GM12891 (cell line): ENCODE measurements around the gene TFDP1.
"Not testable (repeated sequence)": the region's sequence is repeated elsewhere in the genome, so short reads cannot be mapped to it uniquely, and the experiment has no call there.

Experiments
- DNase-seq: peaks from one replicate; pipeline ENCODE4 v3.0.0; 2011; ENCODE audit warnings: low spot score; ENCODE audit not compliant: insufficient read length
- FAIRE-seq: peaks from 2 replicates; lab custom pipeline; 2011; peaks lifted over from hg19 to GRCh38; lab: Jason Lieb, UNC
- PAX5 ChIP-seq: IDR thresholded peaks from 2 replicates; pipeline ENCODE4 v1.6.1; 2011; ENCODE audit warnings: low read length, moderate library complexity, mild to moderate bottlenecking; ENCODE audit not compliant: insufficient read depth, severe bottlenecking
- POLR2A ChIP-seq: IDR thresholded peaks from 2 replicates; pipeline ENCODE4 v1.6.1; 2011; ENCODE audit warnings: low read depth, low read length, control low read depth
- POLR2AphosphoS5 ChIP-seq: IDR thresholded peaks from 2 replicates; pipeline ENCODE4 v1.6.1; 2011; ENCODE audit warnings: low read depth, low read length, control low read depth
- POU2F2 ChIP-seq: IDR thresholded peaks from 2 replicates; pipeline ENCODE4 v1.6.1; 2011; ENCODE audit warnings: low read depth, mild to moderate bottlenecking, control low read depth, low read length, moderate library complexity
- SPI1 ChIP-seq: IDR thresholded peaks from 2 replicates; pipeline ENCODE4 v1.6.1; 2011; ENCODE audit warnings: low read depth, low read length, control low read depth
- TAF1 ChIP-seq: IDR thresholded peaks from 2 replicates; pipeline ENCODE4 v1.6.1; 2011; ENCODE audit warnings: low read depth, low read length, control low read depth

The TFDP1 gene

GRCh38 chr13:113585896-113586295 lies 1.3 kb downstream of the TFDP1 start:
- FAIRE-seq (no peak), DNase-seq (no peak)
- TF ChIP-seq PAX5 (no peak), POLR2AphosphoS5 (no peak), SPI1 (no peak), TAF1 (no peak), POU2F2 (no peak), POLR2A (no peak)

GRCh38 chr13:113586661-113587479 lies 2.3 kb downstream of the TFDP1 start:
- FAIRE-seq (no peak), DNase-seq (no peak)
- TF ChIP-seq POLR2A = no peak
- TF ChIP-seq POU2F2 = no peak
- TF ChIP-seq SPI1 = no peak

- TF ChIP-seq SPI1 (no peak), POLR2AphosphoS5 (peak; percentile 18; the same call in 1 of the 2 replicates)
- no peak for DNase-seq
- no peak for FAIRE-seq
Measured at GRCh38 chr13:113588394-113589111, 4.0 kb downstream of the TFDP1 start.

GRCh38 chr13:113589251-113589960 lies 4.9 kb downstream of the TFDP1 start:
- TF ChIP-seq TAF1 (no peak), SPI1 (no peak), POU2F2 (no peak), POLR2AphosphoS5 (no peak; the same call in 1 of the 2 replicates), POLR2A (no peak; the same call in none of the 2 replicates), PAX5 (no peak)
- FAIRE-seq (no peak), DNase-seq (no peak)

DNA sequence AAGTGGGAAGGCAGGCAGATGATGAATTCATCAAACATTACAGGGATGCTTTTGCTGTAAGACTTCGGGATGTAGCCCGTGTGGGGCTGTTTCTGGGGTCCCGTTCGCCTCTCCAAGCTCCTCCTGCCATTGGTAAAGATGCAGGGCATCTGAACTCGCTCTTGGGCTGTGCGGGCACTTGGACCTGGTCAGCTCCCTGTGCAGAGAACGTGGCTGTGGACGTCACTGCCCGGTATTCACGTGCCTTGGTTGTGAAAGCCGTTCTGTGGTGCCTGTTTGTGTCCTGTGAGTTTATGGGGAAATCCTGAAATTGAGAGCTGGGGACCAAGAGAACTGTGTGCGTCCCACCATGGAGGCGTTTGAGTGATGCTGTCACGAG lies 5.4 kb downstream of the TFDP1 start:
- no peak for TF ChIP-seq TAF1
- no peak for TF ChIP-seq POLR2A
- no peak; the same call in 1 of the 2 replicates for TF ChIP-seq POLR2AphosphoS5
- no peak for TF ChIP-seq SPI1
- no peak for TF ChIP-seq POU2F2
- TF ChIP-seq PAX5 = no peak
- DNase-seq (no peak), FAIRE-seq (no peak)

- DNase-seq (no peak), FAIRE-seq (no peak)
- no peak for TF ChIP-seq POU2F2
- no peak for TF ChIP-seq POLR2AphosphoS5
- TF ChIP-seq PAX5 = no peak
- TF ChIP-seq POLR2A = no peak
- TF ChIP-seq TAF1 = no peak
- no peak for TF ChIP-seq SPI1
Measured at GRCh38 chr13:113591750-113592149, 7.2 kb downstream of the TFDP1 start.

GRCh38 chr13:113592571-113592970 lies 8.0 kb downstream of the TFDP1 start:
- DNase-seq = no peak
- TF ChIP-seq POU2F2 (no peak), POLR2A (no peak), SPI1 (no peak), TAF1 (no peak), POLR2AphosphoS5 (no peak), PAX5 (no peak)
- no peak for FAIRE-seq

DNA sequence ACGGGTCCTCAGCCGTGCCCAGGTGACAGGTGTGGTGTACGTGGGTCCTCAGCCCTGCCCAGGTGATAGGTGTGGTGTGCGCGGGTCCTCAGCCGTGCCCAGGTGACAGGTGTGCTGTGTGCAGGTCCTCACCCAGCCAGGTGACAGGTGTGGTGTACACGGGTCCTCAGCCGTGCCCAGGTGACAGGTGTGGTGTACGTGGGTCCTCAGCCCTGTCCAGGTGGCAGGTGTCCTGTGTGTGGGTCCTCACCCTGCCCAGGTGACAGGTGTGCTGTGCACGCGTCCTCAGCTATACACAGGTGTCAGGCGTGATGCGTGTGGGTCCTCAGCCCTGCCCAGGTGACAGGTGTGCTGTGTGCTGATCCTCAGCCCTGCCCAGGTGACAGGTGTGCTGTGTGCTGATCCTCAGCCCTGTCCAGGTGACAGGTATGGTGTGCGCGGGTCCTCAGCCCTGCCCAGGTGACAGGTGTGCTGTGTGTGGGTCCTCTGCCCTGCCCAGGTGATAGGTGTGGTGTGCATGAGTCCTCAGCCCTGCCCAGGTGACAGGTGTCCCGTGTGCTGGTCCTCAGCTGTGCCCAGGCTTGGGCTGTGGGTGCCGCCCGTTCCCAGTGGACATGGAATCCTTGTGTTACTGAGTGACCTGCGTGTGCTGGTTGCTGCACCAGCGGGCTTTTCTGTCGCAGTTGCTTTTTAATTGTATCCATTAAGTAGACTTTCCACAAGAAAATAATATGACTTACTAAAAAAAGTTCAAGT lies 9.7 kb downstream of the TFDP1 start:
- DNase-seq = not testable (repeated sequence)
- peak; percentile 71 for FAIRE-seq

DNA sequence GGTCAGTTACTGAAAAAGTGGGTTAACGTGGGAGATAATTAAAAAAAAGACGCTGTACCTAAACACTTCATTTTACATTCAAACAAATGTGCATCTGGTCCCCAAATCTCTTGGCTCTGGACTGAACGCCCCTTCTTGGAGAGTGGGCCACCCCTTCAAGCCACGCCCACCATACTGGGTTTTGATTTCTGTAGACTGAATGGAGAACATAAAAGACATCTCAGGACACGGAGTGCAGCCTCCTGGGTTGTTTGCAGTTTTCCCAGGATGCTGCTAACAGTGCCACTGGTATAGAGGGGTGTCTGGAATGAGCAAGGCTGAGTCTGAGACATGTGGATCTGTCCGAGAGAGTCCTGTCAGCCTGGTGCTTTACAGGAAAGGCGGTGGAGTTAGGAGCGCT lies 10.6 kb downstream of the TFDP1 start:
- FAIRE-seq = no peak
- no peak for TF ChIP-seq POLR2AphosphoS5
- no peak for TF ChIP-seq TAF1
- TF ChIP-seq PAX5 = no peak
- no peak for TF ChIP-seq SPI1
- no peak for TF ChIP-seq POLR2A
- no peak for TF ChIP-seq POU2F2
- DNase-seq = no peak

GRCh38 chr13:113596321-113597200 lies 12.0 kb downstream of the TFDP1 start:
- TF ChIP-seq POLR2A (no peak), SPI1 (no peak), POU2F2 (no peak), TAF1 (no peak)
- FAIRE-seq (no peak), DNase-seq (no peak)
